Measurements from ENCODE around the gene PRXL2B.
"Not testable (repeated sequence)": the region's sequence is repeated elsewhere in the genome, so short reads cannot be mapped to it uniquely, and the experiment has no call there.

The PRXL2B gene

GRCh38 chr1:2612591-2613365, 26.2 kb downstream of the PRXL2B start:
- DNase-seq (ENCODE audit: low read depth): no peak

GRCh38 chr1:2614145-2614544, 27.6 kb downstream of the PRXL2B start:
- no peak for DNase-seq (ENCODE audit: low read depth)

- no peak for DNase-seq (ENCODE audit: low read depth)
Measured at GRCh38 chr1:2617971-2618470, 31.4 kb downstream of the PRXL2B start.

- no peak for DNase-seq (ENCODE audit: low read depth)
Measured at GRCh38 chr1:2623571-2624337, 37.2 kb downstream of the PRXL2B start.

GRCh38 chr1:2624735-2625300, 38.2 kb downstream of the PRXL2B start:
- DNase-seq (ENCODE audit: low read depth): no peak

- no peak for DNase-seq (ENCODE audit: low read depth)
Measured at GRCh38 chr1:2625311-2625710, 38.7 kb downstream of the PRXL2B start.

- not testable (repeated sequence) for DNase-seq (ENCODE audit: low read depth)
Measured at GRCh38 chr1:2625748-2626147, 39.2 kb downstream of the PRXL2B start.

GRCh38 chr1:2627746-2628145, 41.2 kb downstream of the PRXL2B start:
- no peak for DNase-seq (ENCODE audit: low read depth)

GRCh38 chr1:2628191-2628932, 41.8 kb downstream of the PRXL2B start:
- DNase-seq (ENCODE audit: low read depth): no peak

GRCh38 chr1:2628933-2629626, 42.5 kb downstream of the PRXL2B start:
- DNase-seq (ENCODE audit: low read depth): no peak

GRCh38 chr1:2629627-2630497, 43.3 kb downstream of the PRXL2B start:
- no peak for DNase-seq (ENCODE audit: low read depth)

GRCh38 chr1:2630498-2631135, 44.0 kb downstream of the PRXL2B start:
- no peak for DNase-seq (ENCODE audit: low read depth)

GRCh38 chr1:2631136-2632050, 44.8 kb downstream of the PRXL2B start:
- DNase-seq (ENCODE audit: low read depth): no peak

GRCh38 chr1:2632051-2632430, 45.5 kb downstream of the PRXL2B start:
- DNase-seq (ENCODE audit: low read depth): no peak

GRCh38 chr1:2632561-2633361, 46.2 kb downstream of the PRXL2B start, which contains the start of gene MMEL1:
MMEL1 (minus strand) TSS chr1:2633016; CDS start chr1:2629484, 3,532 bp downstream.
- no peak for DNase-seq (ENCODE audit: low read depth)

- DNase-seq (ENCODE audit: low read depth): no peak
Measured at GRCh38 chr1:2633366-2633935, 46.9 kb downstream of the PRXL2B start.

- no peak for DNase-seq (ENCODE audit: low read depth)
Measured at GRCh38 chr1:2633936-2634491, 47.4 kb downstream of the PRXL2B start.

Measured in stromal cell of bone marrow (primary cell).